ENCODE measurements around the gene FAM111B.

The FAM111B gene

GRCh38 chr11:59097113-59097708, 9.8 kb upstream of the FAM111B start:
- TF ChIP-seq CTCF (IDR thresholded peaks at IDR 0.05; ENCODE audit: borderline replicate concordance, insufficient read depth, low read depth, low read length): peak; percentile 67
- H3K4me3 ChIP-seq (ENCODE audit: low read depth, low read length): peak overlapping the region; percentile 6

- peak overlapping the region; percentile 6 for H3K4me3 ChIP-seq (ENCODE audit: low read depth, low read length)
These were observed 9.1 kb upstream of the FAM111B start for GRCh38 chr11:59097938-59098337.

GRCh38 chr11:59102259-59102765, 4.7 kb upstream of the FAM111B start:
- peak overlapping the region; percentile 59 for H3K4me3 ChIP-seq (ENCODE audit: low read depth, low read length)
- TF ChIP-seq CTCF (IDR thresholded peaks at IDR 0.05; ENCODE audit: borderline replicate concordance, insufficient read depth, low read depth, low read length): peak; percentile 56

GRCh38 chr11:59107721-59108120, 684 bp downstream of the FAM111B start:
- peak overlapping the region; percentile 73 for H3K4me3 ChIP-seq (ENCODE audit: low read depth, low read length)

GRCh38 chr11:59112494-59112893, 5.5 kb downstream of the FAM111B start:
- TF ChIP-seq CTCF (IDR thresholded peaks at IDR 0.05; ENCODE audit: borderline replicate concordance, insufficient read depth, low read depth, low read length): no peak
- H3K4me3 ChIP-seq (ENCODE audit: low read depth, low read length): no peak overlapping the region

- no peak for TF ChIP-seq CTCF (IDR thresholded peaks at IDR 0.05; ENCODE audit: borderline replicate concordance, insufficient read depth, low read depth, low read length)
- H3K4me3 ChIP-seq (ENCODE audit: low read depth, low read length): no peak overlapping the region
These were observed 7.3 kb downstream of the FAM111B start for GRCh38 chr11:59114344-59114743.

GRCh38 chr11:59115553-59115952, 8.5 kb downstream of the FAM111B start:
- no peak overlapping the region for H3K4me3 ChIP-seq (ENCODE audit: low read depth, low read length)
- no peak for TF ChIP-seq CTCF (IDR thresholded peaks at IDR 0.05; ENCODE audit: borderline replicate concordance, insufficient read depth, low read depth, low read length)

GRCh38 chr11:59117774-59118173, 10.7 kb downstream of the FAM111B start:
- TF ChIP-seq CTCF (IDR thresholded peaks at IDR 0.05; ENCODE audit: borderline replicate concordance, insufficient read depth, low read depth, low read length): no peak

More at GRCh38 chr11:59117774-59118173, 10.7 kb downstream of the FAM111B start:
- H3K4me3 ChIP-seq (ENCODE audit: low read depth, low read length): no peak overlapping the region
